ENCODE data around the gene ECSCR.

ECSCR gene

DNA sequence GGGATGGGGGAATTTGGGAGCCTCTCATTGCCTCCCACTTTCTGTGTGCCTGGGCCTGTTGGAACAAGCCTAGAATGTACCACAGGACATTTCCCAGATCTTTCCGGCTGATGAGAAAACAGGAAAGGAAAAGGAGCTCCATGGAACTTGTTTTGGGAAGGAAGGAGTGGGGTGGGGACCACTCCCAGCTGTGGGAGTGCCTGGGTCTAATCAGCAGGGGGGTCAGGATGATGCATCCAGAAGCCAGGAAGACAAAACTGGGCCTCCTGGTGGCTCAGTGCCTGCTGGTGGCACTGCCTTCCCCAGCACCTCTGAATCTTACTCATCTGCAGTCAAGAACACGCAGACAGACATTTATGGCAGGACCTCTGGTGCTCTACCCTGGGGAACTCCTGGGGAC, 11.0 kb upstream of the ECSCR start:
- DNase-seq = no peak

DNA sequence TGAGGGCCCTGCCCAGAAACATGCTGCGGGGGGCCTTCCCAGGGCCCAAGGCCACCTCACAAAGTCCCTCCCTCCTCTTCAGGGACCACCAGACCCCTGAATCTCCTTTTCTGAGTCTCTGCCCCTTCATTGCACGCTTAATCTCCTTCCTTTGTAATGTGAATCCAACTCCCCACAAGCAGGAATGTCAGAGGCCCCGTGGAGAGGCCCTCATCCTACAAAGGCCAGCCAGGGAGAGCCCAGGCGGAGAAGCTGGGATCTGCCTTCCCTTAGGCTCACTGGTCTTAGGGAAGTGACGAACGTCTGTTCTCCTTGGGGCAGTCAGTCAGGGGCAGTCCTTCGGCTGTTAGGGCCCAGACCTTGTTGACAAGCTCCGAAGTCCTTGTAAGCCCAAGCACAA, 10.6 kb upstream of the ECSCR start:
- DNase-seq = no peak

DNA sequence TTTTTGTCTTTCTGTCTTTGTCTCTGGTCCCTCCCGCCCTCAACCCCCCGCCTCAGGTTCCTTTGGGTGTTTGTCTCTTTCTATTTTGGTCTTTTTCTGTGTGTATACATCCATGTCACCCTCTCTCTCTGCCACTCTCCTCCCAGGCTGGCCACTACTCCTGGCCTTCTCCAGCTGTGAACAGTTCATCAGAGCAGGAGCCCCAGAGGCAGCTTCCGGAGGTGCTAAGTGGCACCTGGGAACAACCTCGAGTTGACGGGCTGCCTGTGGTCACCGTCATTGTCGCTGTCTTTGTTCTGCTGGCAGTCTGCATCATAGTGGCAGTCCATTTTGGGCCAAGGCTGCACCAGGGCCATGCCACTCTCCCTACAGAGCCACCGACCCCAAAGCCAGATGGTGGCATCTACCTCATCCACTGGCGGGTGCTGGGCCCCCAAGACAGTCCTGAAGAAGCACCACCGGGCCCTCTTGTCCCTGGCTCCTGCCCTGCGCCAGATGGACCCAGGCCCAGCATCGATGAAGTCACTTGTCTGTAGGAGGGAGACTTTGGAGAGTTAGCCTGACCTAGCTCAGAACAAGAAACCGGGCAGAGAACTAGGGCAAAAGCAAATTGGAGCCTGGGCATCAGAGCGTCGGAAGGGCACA, 10.0 kb upstream of the ECSCR start:
- DNase-seq = no peak

DNA sequence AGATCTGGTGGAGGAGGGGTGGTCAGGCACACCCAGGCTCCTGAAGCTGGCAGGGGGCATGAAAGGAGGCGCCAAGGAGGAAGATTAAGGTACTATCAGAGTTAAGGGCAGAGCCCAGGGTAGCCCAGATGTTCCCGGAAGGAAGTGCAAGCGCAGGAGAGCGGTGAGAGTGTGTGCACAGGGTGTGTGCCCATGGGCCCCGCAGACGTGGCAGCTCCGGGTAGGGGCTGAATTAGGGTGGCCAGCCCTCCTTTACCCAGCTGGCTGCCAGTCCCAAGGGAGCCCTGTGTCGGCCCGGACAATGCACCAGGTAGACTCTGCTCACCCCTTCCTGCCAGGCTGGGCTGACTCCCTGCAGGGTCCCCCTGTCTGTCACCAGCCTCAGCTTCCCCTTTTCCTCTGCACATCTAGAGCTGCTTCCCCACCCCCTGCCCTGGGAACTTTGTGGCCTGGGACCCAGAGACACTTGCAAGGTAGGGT, 8.3 kb upstream of the ECSCR start, which contains the start of gene SMIM33:
TSS of gene SMIM33 (plus strand) at position 184 of the 480 bp plus-strand sequence. CDS start at position 302, 118 bp downstream.
- peak; percentile 19 for DNase-seq

DNA sequence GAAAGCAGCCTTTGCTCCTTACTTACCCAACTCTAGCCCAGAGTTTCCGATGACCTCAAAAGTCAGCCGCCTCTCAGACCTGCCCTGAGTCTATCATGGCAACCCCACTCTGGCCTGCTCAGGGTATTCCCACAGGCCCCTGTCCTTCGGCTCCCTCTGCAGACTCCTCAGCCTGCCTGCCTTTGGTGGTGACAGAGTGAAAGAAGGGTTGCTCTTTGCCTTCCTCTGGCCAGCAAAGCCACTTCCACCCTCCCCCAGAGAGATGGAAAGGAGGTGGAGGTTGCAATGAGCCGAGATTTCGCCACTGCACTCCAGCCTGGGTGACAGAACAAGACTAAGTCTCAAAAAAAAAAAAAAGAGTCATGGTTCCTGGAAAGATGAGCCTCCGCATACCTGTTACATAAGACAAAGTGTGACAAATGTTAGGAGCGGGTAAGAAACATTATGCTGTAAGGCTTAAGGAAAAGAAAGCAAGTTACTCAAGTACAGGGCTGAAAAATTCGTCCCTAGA, 5.9 kb upstream of the ECSCR start:
- peak; percentile 92 for DNase-seq

DNA sequence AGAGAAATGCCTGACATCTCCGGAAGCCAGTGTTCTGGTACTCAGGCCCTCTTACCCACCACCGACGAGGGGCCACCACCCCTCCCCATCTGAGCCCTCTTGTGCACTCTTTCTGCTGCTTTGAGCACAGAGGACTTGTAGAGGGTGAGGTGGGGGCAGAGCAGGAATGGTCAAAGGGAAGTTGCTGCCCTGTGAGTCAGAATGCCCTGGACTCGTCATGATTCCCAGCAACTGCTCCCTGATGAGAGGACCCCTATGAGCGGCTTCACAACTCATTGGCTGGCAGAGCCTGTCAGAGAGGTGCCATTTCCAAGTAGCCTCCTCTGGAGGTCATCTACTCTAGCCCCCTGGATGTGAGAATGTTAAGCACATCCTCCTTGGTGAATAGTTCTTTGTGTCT, 845 bp downstream of the ECSCR start:
- no peak for DNase-seq

DNA sequence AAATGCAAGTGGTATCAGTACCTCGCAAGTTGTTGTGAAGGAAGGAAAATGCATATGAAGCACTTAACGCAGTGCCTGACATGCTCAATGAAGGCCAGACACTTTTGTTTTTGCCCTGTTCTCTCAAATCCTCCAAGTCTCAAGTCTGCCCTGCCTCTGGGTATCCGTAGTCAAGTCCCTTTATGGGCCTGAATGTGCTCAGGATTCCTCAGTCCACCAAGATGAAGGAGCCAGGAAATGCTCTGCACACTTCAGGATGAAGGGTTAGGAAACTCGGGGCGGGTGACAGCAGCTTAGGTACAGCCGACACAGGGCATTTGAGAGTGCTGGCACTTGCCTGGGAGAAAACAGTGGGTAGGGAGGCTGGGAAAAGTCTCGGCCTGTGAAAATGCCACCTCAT, 1.4 kb downstream of the ECSCR start:
- DNase-seq = no peak

DNA sequence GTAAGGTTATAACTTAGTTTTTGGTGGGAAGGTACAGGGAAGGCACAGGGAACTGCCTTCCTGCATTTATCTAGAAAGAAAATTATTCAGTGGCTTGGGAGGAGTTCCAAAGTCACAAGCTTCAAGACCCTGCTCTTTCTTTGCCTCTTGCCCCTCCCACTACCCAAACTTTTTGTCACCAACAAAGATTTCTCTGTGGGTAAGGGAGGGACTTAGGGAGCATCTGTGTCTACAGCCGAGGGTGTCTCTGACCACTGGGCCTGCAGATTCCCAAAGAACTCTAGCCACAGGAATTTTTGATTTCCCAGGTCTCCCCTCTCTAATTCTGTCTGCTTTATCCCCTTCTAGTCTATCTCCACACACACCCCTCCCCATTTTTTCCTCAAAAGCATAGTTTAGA, 2.1 kb downstream of the ECSCR start:
- no peak for DNase-seq

DNA sequence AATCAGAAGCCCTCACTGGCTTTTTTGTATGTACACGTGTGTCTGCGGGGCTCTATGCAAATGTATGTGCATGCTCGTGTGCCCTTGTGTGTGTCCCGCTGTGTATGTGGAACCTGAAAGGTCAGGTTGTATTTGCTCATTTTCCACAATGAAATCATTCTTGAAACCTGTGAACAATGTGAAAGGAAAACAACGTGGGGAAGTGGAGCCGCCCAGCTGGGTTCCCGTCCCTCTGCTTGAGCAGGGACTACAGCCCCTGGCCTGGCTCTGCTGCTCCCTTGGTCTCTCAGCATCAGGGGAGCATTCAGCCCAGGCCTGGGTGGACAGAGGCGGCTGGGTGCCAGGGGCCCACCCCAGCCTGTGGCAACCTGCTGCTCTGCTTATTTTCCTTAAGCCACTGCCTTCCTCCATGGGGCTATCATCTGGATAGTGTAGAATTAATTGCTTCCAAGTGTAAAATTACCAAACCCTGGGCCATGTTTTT, 3.0 kb downstream of the ECSCR start:
- no peak for DNase-seq

DNA sequence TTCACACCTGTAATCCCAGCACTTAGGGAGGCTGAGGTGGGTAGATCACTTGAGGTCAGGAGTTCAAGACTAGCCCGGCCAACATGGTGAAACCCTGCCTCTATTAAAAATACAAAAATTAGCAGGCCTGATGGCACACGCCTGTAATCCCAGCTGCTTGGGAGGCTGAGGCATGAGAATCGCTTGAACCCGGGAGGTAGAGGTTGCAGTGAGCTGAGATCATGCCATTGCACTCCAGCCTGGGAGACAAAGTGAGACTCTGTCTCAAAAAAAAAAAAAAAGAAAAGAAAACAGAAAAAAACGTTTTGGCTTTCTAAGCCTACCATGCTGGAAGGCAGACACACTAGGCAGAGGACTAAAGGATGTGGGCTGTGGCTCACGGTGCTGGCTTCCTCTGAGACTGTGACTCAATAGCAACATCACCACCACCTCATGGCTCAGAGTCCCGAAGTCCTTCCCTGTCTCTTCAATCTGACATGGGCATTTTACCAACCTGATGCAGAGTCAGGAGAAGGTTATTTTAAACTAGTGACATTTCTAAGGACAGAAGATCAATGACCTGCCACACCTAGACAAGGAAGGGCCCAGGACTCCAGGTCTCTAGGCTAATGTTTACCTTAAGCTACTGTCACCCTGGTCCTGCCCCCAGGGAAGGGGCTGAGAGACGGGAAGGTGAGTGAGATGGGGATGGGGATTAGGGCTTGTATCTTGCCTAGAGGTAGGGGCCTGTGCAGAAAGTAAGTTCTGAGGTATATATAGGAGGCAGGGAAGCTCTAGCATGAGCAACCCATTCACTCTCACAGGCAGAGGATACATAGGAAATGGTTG, 3.7 kb downstream of the ECSCR start:
- DNase-seq = peak; percentile 69

DNA sequence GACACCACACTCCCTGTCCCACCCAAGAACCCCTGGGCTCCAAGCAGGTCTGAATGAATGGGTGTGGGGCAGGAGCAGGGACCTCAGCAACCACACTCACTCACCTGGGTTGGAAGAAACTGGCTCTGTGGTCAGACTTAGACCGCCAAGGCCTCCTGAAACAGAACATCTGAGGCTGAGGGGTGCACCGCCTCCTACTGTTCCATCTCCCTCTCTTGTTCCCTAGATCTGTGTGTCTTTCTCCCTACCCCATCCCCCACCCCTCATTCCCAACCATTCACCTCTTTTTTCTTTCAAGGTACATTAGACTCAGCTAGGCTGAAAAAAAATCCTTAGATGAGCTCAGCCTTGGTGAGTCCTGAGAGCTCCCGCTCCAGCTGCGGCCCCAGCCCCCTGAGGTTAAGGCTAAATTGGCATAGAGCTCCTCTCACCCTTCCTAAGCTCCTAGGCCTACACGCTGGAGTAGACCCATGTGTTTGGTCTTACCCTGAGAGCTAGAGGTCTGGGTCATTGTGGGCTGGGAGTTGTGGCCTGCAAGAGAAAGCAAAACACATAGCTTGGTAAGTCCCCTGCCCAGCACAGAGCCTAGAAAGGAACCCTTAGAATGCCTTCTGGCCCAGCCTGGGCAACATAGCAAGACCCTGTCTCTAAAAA, 4.8 kb downstream of the ECSCR start:
- DNase-seq = no peak

DNA sequence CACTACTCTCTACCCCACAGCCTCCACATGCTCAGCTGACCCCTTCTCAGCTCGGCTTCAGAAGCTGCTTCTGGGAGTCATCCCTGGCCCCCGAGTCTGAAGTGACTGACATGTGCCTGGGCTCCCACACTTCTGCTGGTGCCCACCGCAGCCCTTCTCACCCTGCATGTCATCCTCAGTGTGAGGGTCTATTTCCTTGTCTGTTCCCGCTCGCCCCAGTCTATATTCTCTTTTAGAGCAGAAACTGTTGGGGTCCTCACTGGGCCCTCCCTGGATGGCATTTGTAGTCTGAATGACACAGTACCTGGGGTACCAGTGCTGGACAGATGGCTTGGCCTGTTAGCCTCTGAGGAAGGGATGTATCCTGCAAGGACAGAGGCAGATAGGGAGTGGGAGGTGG, 5.3 kb downstream of the ECSCR start:
- no peak for DNase-seq

DNA sequence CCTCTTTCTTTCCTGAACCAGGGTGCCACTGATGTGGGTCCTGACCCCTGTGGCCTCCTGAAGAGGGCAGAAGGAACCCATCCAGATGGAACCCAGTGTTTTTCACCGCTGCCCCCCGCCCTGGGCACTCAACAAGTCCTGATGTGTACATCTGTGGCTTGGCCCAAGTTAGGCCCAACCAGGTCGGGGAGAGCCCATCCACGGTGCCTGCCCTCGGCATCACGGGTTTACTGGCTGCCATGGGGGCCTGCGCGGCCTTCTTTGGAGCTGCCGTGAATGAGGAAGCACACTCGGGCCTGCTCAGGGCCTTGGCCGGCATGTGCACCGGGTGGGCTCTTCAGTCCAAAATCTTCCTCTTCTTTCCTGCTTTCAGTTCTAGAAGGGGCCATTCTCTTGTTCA, 5.8 kb downstream of the ECSCR start:
- no peak for DNase-seq

DNA sequence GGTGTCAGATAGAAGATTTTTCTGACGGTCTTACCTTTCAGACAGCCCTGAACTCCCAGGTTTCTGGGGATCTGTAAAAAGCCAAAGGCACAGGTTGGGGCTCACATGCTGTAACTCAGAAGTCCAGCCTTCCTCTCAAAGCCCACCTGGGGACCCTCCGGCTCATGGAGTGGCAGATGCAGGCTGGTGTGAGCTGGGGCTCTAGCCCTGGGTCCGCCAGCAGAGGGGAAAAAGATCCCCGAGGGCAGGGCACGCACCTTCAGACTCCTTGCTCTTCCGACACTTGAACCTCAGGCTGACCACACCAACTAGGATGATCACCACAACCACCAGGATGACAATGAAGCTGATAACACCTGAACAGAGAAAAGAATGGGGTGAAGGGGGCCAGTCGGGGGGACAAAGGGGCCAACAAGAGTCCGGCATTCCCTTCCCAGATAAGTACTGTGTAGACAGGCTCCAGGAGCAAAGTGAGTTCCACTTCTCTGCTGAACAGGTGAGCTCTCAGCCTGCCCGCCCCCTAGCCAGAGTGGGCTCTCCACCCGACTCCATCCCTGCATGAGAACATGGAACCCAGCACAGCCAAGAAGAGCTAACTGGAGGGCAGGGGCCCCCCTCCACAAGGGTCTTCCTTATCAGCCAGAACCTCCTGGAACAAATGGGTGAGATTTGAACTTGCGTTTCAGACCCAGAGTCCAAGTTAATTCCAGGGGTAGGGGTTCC, 7.8 kb downstream of the ECSCR start:
- no peak for DNase-seq

DNA sequence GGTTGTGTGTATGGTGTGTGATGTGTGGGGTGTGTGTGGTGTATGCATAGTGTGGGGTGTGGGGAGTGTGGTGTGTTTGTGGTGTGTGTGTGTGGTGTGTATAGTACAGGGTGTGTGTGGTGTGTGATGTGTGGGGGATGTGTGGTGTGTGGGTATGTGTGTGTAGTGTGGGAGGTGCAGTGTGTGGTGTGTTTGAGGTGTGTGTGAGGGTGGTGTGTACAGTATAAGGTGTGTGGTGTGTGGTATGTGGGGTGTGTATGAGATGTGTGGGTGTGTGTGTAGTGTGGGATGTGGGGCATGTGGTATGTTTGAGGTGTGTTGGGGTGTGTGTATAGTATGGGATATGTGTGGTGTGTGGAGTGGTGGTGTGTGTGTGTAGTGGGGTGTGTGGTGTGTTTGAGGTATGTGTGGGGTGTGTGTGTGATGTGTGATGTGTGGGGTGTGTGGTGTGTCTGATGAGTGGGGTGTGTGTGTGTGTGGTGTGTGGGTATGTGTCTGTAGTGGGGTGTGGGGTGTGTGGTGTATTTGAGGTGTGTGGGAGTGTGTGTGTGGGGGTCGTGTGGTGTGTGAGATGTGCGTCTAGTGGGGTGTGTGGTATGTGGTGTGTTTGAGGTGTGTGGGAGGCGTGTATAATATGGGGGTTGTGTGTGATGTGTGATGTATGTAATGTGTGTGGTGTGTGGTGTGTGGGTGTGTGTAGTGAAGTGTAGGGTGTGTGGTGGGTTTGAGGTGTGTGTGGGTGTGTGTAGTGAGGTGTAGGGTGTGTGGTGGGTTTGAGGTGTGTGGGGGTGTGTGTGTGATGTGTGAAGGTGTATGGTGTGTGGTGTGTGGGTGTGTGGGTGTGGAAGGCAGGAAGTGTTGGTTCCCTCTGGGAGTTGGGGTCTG, 8.6 kb downstream of the ECSCR start:
- no peak for DNase-seq

DNA sequence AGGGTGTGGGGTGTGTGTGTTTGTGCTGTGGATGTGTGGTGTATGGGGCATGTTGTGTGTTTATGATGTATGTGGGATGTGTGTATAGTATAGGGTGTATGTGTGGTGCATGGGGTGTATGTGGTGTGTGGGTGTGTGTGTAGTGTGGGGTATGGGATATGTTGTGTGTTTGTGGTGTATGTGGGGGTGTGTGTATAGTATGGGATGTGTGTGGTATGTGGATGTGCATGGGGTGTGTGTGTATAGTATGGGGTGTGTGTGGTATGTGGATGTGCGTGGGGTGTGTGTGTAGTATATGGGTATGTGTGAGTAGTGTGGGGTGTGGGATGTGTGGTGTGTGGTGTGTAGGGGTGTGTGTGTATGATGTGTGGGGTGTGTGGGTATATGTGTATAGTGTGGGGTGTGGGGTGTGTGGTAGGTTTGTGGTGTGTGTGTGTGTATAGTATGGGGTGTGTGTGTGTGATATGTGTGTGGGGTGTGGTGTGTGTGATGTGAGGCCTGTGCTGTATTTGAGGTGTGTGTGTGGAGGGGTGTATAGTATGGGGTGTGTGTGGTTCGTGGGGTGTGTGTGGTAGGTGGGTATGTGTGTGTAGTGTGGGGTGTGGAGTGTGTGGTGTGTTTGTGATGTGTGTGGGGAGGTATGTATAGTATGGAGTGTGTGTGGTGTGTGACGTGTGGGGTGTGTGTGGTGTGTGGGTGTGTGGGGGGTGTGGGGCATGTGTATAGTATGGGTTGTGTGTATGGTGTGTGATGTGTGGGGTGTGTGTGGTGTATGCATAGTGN, 10.5 kb downstream of the ECSCR start:
- no peak for DNase-seq

DNA sequence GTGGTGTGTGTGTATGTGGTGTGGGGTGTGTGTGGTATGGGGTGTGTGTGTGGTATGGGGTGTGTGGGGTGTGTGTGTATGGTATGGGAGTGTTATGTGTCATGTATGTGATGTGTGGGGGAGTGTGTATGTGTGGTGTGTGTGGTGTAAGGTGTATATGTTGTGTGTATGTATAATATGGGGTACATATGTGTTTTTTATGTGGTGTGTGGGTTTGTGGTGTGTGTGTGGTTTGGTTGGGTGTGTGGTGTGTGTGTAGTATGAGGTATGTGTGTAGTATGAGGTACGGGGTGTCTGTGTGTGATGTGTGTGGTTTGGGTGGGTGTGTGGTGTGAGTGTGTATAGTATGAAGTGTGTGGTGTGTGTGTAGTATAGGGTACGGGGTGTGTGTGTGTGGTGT, 11.4 kb downstream of the ECSCR start:
- DNase-seq = no peak

DNA sequence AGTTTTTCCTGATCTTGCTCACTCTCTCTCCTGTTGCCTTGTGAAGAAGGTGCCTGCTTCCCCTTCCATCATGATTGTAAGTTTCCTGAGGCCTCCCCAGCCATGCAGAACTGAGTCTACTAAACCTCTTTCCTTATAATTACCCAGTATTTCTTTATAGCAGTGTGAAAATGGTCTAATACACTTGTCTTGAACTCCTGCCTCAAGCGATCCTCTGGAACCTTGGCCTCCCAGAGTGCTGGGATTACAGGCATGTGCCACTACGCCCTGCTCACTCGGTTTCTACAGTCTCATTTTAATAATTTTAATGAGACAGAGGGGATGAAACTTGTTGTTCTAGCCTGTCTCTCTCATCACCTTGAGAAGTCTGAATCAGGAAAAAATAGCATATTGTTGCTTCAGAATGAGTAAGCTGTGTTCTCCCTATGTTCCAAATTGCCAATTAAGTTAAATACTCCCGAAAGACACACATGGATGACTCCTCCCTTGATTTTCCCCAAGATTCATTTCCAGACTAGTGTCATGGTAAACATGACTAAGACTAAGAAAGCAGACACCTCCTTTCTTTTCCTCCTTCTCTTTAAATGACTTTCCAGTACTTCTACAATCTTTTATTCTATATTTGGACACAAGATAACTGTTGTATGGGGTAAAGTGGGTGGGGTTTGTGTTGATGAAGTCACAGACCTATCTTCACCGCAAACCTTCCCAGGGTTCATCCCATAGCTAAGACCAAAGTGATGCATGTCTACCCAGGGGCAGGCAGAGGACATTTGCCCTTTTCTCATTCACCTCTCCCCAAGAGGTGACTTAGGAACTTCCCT, 15.4 kb downstream of the ECSCR start:
- no peak for DNase-seq

DNA sequence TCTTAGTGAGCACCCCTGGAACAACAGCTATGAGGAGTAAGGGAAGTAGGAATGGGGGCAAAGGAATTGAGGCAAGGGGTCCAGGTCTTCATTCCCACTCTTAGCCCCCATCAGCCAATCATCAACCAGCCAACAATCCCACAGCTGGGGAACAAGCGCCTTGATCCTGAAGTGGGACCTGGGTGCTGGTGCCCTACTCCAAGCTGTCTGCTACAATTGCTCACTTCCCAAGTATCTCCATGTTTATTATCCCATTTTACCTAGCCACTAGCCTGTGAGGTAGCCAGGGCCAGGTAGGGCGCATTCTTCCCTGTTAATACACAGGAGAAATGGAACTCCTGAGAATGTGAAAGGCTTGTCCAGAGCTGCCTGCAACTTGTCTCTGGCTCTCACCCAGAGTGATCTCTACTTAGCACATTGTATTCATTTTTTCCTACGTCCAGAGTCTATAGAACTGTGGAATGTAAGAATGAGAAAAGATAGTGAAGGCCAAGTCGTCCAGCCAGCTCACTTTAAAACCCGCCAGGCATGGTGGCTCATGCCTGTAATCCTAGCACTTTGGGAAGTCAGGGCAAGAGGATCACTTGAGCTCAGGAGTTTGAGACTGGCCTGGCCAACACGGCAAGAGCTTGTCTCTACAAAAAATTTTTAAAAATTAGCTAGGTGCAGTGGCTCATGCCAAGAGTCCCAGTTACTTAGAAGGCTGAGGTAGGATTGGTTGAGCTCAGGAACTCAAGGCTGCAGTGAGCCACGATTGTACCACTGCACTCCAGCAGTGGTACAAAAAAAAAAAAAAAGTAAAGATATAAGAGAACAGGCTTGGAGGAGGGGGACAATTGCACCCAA, 17.0 kb downstream of the ECSCR start:
- DNase-seq = no peak
